ENCODE results near the gene ERBIN.
"Not testable (repeated sequence)": the region's sequence is repeated elsewhere in the genome, so short reads cannot be mapped to it uniquely, and the experiment has no call there.

The ERBIN gene

DNA sequence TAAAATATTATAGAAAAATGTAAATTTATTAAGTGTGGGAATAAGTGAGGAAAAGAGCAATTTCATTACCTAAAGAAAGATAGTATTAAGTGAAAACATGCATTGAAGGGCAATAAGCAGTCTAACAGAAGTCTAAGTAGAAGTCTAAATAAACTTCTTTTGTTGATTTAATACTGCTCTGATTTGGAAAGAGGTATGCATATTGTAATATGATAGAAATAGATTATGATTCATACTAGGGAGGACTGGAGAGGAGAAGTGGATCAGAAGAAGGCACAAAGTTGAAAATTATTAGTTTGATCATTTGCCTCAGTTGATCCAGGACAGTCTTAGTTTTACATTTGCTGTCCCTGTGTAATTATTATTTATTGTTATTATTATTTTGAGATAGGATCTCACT is 6.6 kb upstream of the ERBIN start:
- DNase-seq (ENCODE audit: low read depth): no peak

DNA sequence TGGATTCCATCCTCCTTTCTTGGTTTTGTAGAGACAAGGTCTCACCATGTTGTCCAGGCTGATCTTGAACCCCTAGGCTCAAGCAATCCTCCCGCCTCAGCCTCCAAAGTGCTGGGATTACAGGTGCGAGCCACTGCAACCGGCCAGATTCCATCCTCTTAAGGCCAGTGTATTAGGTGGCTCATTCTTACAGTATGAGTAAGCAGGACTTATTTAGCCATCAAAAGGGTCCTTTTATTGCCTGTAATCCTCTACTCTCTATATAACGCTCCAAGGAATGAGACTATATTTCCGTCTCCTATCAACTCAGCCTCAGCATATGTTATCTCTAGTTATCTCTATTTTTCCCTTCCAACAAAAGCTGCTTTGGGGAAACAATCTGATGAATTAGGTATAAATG is 3.0 kb upstream of the ERBIN start:
- DNase-seq (ENCODE audit: low read depth): no peak

GRCh38 chr5:65924366-65925043 is 1.9 kb upstream of the ERBIN start:
- DNase-seq (ENCODE audit: low read depth): no peak

DNA sequence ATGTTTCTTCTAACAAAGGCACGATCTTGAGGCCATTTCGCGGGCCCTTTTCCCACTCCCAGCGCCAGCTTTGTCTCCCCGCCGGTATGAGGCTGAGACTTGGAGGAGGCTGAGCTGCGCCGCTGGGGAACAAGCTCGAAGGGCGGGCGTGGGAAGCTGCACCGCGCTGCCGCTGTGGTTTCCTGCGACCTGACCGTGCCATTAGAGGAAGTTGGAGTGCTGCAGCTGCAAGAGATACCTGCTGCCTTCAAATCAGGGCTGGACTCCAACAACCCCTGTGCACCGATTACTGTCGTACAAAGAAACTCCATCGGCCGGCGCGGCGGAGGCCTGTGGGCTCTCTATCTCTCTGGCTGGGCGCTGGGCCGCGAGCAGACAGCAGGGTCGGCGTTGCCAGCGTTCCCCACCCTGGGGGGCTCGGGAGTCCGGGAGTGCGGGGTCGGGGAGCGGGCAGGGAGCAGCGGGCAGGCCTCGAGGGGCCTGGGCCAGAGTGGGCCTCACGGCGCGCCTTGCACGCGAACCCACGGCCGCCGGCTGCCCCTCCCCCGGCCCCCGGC is 1.3 kb upstream of the ERBIN start:
- peak; percentile 38 for DNase-seq (ENCODE audit: low read depth)

DNA sequence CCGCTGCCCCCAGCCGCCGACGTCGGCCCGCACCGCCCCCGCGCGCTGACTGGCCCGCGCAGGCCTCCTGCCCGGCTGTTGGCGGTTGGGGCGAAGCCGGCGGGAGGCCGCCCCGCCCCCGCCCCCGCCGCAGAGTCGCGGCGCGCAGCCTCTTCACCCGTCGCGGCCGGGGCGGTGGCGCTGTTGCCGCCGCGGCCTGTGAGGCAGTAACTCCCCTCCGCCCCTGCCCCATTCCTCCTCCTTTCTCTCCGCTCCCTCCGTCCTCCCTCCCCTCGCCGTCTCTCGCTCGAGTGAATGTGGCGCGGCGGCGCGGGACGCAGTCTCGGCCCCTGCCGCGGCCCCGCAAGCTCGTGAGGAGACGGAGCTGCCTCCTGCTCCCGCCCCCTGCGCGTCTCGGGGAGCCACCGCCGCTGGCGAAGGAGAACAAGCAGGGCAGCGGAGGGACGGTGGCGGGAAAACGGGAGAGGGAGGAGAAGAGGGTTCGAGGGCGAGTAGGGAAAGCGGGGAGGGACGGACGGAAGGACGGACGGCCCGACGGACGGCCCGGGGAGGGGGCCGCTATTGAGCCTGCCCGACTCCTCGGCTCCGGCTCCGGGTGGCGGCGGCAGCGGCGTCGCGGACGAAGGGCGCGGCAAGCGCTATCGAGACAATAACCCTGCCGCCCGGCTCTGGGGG is 637 bp upstream of the ERBIN start:
- DNase-seq (ENCODE audit: low read depth): peak; percentile 46

GRCh38 chr5:65926893-65927292 is 518 bp downstream of the ERBIN start:
- no peak for DNase-seq (ENCODE audit: low read depth)

DNA sequence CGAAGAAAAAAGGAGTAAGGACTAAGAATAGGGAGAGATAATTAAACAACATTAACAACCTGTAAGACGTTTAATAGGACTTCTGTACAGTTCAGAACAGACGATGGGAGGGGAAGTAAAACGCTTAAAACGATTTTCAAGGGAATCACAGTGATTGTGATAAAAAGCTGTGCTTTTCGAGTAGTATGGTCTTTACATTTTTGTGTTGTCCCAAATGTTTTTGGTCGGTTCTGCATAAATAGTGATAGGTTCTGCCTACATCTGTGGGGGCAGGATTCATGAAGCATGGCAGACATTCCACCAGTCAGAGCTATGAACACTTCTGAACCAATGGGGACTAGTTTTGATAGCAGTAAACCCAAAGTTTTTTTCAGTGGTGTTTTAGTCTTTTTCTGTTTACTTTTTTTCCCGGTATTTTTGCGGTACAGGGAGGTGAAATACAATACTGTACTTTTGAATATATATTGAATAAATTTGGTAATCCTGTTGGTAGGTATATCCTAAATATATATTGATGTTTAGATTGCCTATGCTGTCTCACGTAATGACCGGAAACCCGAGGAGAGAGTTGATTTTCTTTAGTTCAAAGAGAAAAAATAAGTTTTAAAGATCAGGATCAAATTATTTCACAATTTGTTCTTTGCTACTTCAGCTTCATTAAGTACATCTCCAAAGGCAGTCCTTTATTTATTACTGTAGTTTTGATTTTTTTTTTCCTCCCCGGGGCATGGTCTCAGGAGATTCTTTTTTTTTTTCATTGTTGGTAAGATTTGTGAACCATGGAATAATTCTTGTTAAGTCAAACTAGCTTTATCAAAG is 1.3 kb downstream of the ERBIN start:
- DNase-seq (ENCODE audit: low read depth): no peak

DNA sequence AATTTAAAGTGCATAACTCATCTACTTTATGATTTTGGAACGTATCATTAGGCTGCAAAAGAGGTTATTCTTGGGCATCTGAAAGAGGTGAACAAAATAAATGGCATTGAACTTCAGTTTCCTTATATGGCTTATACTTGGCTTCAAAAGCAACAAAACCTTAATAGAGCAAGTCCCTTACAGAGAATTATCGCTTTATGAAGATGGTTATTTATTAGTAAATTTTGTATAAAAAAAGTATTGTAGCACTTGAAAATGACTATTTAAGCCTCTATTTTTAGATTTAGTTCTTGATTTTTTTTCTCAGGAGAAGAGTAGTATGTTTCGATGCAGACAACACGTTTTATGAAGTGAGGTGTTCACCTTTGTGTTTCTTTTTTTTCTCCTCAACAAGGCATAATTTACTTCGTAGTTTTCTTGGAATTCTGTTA is 2.0 kb downstream of the ERBIN start:
- no peak for DNase-seq (ENCODE audit: low read depth)

DNA sequence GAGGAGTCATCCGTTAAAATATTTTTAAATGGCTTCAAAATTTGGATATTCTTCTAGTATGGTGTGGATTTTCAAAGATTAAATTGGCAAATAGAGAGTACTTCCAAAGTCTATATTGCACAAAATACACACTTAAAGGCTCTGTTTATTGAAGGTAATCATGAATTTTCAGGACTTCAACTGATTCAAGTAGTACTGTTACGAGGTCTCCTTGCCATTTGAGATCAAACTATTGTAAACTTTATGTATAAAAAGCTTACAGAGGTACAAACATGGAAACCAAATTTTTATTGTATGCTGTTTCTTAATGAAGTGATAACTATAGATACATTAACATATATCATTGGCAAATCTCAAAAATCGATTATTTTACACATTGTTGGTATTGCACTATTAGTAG is 2.5 kb downstream of the ERBIN start:
- no peak for DNase-seq (ENCODE audit: low read depth)

DNA sequence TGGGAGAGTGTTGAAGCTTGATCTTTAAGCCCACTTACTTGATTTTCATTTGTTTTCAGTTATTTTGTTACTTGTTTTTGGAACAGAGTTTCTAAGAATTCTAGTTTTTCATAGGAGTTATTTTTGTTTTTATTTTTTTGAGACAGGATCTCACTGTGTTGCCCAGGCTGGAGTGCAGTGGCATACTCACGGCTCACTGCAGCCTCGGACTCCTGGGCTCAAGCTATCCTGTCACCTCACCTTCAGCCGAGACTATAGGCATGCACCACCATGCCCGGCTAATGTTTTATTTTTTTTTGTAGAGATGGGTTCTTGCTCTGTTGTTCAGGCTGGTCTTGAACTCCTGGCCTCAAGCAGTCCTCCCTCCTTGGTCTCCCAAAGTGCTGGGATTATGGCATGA is 6.3 kb downstream of the ERBIN start:
- no peak for DNase-seq (ENCODE audit: low read depth)

DNA sequence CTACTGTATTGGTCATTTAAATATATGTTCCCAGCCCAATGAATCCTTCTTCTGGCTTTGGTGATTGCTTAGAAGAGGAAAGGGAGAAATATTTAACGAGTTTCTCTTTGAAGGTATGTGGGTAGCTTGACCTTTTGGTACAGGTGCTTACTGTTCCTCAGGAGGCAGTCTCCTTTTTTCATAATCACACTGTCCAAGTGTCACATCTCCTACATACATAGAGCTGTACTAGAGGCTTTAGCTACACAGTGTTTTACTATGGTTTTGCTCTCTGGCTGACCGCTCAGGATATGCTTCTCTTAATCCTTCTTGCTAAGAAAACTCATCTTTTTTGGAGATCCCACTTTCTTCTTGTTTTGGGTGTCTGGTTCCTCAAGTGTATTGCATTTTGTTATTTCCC is 6.9 kb downstream of the ERBIN start:
- DNase-seq (ENCODE audit: low read depth): no peak

DNA sequence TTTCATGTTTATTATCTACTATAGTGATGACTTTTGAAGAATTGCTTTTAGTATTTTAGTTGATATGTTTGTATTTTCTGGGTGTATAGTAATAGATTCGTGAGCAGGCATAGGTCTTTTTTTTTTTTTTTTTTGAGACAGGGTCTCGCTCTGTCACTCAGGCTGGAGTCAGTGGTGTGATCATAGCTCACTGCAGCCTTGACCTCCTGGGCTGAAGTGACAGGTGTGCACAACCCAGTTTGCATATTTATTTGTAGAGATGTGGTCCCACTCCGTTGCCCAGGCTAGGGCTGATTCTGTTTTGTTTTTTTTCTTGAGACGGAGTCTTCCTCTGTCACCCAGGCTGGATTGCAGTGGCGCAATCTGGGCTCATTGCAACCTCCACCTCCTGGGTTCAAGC is 11.9 kb downstream of the ERBIN start:
- no peak for DNase-seq (ENCODE audit: low read depth)

DNA sequence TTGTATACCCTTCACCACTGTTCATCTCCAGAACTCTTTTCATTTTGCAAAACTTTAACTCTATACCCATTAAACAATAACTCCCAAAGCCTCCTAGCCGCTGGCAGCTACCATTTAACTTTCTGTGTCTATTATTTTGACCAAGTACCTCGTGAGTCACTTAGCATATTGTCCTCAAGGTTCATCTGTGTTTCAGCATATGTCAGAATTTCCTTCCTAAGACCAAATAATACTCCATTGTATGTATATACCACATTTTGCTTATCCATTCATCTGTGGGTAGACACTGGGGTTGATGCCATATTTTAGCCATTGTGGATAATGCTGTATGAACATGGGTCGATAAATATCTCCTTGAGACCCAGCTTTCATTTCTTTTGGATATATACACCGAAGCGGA is 17.4 kb downstream of the ERBIN start:
- no peak for DNase-seq (ENCODE audit: low read depth)

DNA sequence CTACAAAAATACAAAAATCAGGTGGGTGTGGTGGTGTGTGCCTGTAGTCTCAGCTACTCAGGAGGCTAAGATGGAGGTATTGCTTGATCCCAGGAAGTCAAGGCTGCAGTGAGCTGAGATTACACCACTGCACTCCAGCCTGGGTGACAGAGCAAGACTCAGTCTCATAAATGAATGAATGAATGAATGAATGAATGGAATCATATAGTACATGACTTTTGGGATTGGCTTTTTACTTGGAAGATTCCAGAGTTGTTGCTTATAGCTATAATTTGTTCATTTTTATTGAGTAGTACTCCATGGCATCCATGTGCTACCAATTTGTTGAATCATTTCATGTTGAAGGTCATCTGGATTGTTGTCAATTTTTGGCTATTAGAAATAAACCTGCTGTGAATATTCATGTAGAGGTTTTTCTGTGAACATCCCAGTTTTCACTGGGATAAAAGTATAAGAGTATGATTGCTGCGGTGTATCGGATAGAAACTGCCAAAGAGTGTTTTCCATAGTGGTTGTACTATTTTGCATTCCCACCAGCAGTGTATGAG is 19.9 kb downstream of the ERBIN start:
- no peak for DNase-seq (ENCODE audit: low read depth)

DNA sequence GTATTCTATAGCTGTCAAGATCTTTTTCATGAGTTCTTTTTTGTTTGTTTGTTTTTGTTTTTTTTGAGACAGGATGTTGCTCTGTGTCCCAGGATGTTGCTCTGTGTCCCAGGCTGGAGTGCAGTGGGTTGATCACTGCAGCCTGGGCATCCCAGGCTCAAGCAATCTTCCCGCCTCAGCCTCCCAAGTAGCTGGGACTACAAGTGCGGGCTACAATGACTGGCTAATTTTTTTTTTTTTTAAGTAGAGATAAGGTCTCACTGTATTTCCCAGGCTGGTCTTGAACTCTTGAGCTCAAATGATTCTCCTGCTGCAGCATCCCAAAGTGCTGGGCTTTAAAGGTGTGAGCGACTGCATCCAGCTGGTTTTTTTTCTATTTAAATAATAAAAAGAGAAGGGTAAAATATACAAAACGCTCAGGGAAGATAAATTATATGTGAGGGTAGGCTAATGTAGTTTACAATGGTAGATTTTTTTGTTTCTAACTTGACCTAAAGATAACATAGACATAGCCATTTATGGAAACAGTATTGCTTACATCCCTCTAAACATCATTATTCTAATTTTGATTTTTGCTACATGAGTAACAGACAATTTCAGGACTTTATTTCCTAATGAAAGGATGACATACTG is 21.9 kb downstream of the ERBIN start:
- DNase-seq (ENCODE audit: low read depth): no peak

DNA sequence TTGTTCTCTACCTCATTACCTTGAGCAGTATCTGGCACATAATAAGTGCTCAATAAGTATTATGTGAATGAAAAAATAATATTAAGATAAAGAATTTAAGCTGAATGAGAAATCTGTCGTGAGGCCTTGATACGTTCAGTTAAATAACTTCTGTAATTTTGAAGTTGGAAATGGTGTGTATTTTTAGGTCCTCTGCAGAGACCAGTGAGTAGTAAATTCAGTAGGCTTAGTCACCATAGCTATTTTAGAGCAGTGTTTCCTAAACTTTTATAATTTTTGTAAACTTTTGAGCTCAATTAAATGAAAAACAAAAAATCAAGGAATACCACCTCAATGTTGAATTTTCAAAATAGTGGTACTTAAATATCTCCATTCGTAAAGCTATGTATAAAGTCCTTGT is 25.0 kb downstream of the ERBIN start:
- no peak for DNase-seq (ENCODE audit: low read depth)

DNA sequence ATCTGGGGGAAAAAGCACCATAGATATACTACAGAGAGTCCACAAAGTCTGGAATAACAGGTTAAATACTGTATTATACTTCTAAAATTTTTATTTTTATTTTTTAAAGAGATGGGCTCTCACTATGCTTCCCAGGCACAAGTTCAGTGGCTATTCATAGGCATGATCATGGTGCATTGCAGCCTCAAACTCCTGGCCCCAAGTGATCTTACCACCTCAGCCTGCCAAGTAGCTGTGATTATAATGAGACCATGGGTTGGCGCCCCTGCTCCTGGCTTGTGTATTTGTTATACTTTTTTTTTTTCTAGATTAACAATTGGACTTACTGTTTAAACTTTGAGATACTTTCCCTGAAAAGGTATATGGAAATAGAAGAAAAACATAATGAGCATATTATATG is 25.9 kb downstream of the ERBIN start:
- no peak for DNase-seq (ENCODE audit: low read depth)

DNA sequence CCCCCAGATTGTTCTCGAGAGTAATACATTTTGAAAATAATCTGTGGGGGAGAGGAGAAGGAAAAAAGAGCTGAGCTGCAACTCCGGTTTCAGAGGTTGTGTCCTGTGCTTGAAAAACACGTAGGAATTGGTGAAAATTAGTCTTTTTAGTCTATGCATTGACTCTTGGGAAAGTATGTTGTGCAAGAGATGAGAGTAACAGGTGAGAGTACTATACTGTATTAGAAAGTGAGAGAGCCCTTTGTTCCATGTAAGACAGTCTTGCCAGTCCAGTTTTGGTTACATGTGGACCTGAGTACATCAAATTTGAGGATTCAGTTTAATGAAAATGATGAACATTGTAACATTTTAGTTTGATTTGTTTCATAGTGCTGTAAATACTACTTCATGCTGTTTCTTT is 27.8 kb downstream of the ERBIN start:
- no peak for DNase-seq (ENCODE audit: low read depth)

GRCh38 chr5:65955746-65956145 is 29.4 kb downstream of the ERBIN start:
- DNase-seq (ENCODE audit: low read depth): no peak

DNA sequence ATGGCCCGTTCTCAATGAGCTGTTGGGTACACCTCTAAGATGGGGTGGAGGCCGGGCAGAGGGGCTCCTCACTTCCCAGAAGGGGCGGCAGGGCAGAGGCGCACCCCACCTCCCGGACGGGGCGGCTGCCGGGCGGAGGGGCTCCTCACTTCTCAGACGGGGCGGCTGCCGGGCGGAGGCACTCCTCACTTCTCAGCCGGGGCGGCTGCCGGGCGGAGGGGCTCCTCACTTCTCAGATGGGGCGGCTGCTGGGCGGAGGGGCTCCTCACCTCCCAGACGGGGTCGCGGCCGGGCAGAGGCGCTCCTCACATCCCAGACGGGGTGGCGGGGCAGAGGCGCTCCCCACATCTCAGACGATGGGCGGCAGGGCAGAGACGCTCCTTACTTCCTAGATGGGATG is 31.3 kb downstream of the ERBIN start:
- DNase-seq (ENCODE audit: low read depth): not testable (repeated sequence)

DNA sequence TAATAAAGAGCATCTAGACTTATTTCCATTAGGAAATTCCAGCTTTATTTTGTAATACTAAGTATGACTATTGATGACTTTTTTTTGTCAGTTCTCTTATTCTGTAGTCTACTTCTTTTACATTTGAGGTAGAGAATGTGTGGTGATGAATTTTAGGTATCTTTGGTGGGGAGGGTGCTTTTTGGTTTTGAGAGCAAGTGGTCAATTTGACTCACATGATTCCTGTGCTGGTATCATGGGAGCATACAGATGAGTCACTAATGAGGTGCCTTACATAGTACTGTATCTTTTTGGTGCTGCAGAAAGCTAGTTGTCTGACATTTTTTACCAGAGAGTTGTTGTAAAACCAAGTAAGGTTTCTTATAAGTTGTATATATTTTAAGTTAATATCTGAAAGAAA is 35.3 kb downstream of the ERBIN start:
- no peak for DNase-seq (ENCODE audit: low read depth)
